ENCODE data around the gene CRACR2B. TPM values are rescaled to one million over a fixed set of nuclear protein-coding genes. Genes with fewer than 3 reads are reported as not detected.
A peak's percentile ranks its signal among the peaks of the same experiment; 100 is the strongest.

The CRACR2B gene
- total and polyA plus RNA-seq, 2 of the 13 experiments (the other 11 are each of a cell fraction or from before 2014, with no cell fraction given), result 14.9 to 21.0 TPM

DNA sequence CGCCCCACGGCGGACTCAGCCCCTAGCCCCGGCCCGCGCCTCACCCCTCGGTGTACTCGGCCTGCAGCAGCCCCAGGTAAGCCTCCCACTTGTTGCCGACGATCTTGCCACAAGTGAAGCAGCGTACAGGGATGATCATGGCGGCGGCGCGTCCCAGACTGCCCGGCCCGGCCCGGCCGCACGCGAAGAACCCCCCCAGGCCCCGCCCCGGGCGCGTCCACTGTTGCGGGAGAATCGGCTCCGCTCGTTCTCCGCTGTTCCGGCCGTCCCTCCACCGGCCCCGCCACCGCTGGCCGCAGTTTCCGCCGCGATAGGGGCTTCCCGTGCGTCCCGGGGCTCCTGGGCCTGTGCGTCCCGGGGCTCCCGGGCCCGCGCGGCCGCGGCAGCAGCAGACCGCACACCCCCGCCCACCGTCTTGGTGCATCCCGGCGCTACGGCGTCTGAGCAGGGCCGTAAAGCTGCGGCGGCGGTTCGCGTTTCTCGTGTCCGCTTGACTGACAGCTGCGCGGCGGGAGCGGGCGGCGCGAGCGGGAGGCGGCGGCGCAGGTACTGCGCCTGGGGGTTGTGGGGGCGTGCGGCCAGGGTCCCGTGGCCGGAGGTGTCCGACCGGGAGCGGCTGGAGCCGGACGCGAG is 14.8 kb downstream of the CRACR2B start, which contains the start of the genes POLR2L and TSPAN4 (continued):
- TF ChIP-seq, protein P1, sequence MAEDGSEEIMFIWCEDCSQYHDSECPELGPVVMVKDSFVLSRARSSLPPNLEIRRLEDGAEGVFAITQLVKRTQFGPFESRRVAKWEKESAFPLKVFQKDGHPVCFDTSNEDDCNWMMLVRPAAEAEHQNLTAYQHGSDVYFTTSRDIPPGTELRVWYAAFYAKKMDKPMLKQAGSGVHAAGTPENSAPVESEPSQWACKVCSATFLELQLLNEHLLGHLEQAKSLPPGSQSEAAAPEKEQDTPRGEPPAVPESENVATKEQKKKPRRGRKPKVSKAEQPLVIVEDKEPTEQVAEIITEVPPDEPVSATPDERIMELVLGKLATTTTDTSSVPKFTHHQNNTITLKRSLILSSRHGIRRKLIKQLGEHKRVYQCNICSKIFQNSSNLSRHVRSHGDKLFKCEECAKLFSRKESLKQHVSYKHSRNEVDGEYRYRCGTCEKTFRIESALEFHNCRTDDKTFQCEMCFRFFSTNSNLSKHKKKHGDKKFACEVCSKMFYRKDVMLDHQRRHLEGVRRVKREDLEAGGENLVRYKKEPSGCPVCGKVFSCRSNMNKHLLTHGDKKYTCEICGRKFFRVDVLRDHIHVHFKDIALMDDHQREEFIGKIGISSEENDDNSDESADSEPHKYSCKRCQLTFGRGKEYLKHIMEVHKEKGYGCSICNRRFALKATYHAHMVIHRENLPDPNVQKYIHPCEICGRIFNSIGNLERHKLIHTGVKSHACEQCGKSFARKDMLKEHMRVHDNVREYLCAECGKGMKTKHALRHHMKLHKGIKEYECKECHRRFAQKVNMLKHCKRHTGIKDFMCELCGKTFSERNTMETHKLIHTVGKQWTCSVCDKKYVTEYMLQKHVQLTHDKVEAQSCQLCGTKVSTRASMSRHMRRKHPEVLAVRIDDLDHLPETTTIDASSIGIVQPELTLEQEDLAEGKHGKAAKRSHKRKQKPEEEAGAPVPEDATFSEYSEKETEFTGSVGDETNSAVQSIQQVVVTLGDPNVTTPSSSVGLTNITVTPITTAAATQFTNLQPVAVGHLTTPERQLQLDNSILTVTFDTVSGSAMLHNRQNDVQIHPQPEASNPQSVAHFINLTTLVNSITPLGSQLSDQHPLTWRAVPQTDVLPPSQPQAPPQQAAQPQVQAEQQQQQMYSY (CRISPR knock-in tag; IDR thresholded peaks at IDR 0.05), result no peak
- no peak for TF ChIP-seq SMARCC2 (IDR thresholded peaks at IDR 0.05)
- TF ChIP-seq ZNF331 (CRISPR knock-in tag; IDR thresholded peaks at IDR 0.05), result no peak; the same call in 1 of the 2 replicates
- TF ChIP-seq ZNF746 (CRISPR knock-in tag; IDR thresholded peaks at IDR 0.05), result no peak
- TF ChIP-seq, protein P2, sequence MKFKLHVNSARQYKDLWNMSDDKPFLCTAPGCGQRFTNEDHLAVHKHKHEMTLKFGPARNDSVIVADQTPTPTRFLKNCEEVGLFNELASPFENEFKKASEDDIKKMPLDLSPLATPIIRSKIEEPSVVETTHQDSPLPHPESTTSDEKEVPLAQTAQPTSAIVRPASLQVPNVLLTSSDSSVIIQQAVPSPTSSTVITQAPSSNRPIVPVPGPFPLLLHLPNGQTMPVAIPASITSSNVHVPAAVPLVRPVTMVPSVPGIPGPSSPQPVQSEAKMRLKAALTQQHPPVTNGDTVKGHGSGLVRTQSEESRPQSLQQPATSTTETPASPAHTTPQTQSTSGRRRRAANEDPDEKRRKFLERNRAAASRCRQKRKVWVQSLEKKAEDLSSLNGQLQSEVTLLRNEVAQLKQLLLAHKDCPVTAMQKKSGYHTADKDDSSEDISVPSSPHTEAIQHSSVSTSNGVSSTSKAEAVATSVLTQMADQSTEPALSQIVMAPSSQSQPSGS (CRISPR knock-in tag; IDR thresholded peaks at IDR 0.05), result peak; percentile 37; the same call in 1 of the 2 replicates
- no peak for TF ChIP-seq CHCHD3 (CRISPR knock-in tag; IDR thresholded peaks at IDR 0.05)
- no peak for TF ChIP-seq ZBTB20 (CRISPR knock-in tag; IDR thresholded peaks at IDR 0.05; ENCODE audit: borderline replicate concordance, low read depth)
- peak; percentile 67; the same call in 1 of the 2 replicates for TF ChIP-seq REL (CRISPR knock-in tag; conservative IDR thresholded peaks at IDR 0.05)
- no peak for TF ChIP-seq SIX1 (CRISPR knock-in tag; IDR thresholded peaks at IDR 0.05; ENCODE audit: borderline replicate concordance)
- TF ChIP-seq ZNF547 (CRISPR knock-in tag; IDR thresholded peaks at IDR 0.05), result peak; percentile 84
- peak; percentile 85 for TF ChIP-seq SIN3A (IDR thresholded peaks at IDR 0.05; ENCODE audit: borderline replicate concordance, low read depth, low read length)
- no peak for TF ChIP-seq ZMYM2 (CRISPR knock-in tag; IDR thresholded peaks at IDR 0.05)
- no peak for TF ChIP-seq ZNF549 (CRISPR knock-in tag; IDR thresholded peaks at IDR 0.05)
- no peak for TF ChIP-seq ZKSCAN1 (IDR thresholded peaks at IDR 0.05; ENCODE audit: low read length)
- no peak for TF ChIP-seq GTF3A (CRISPR knock-in tag; conservative IDR thresholded peaks at IDR 0.05)
- 0 out of 2 replicates have a peak, but pooled peaks have one; percentile 21 for TF ChIP-seq NFKBIZ (CRISPR knock-in tag; IDR thresholded peaks at IDR 0.05)
- TF ChIP-seq ZNF350 (CRISPR knock-in tag; IDR thresholded peaks at IDR 0.05; ENCODE audit: borderline replicate concordance, low read depth), result no peak
- TF ChIP-seq HNF4A (CRISPR knock-in tag; IDR thresholded peaks at IDR 0.05), result no peak
- TF ChIP-seq KLF11 (CRISPR knock-in tag; IDR thresholded peaks at IDR 0.05), result no peak
- TF ChIP-seq, protein P3, sequence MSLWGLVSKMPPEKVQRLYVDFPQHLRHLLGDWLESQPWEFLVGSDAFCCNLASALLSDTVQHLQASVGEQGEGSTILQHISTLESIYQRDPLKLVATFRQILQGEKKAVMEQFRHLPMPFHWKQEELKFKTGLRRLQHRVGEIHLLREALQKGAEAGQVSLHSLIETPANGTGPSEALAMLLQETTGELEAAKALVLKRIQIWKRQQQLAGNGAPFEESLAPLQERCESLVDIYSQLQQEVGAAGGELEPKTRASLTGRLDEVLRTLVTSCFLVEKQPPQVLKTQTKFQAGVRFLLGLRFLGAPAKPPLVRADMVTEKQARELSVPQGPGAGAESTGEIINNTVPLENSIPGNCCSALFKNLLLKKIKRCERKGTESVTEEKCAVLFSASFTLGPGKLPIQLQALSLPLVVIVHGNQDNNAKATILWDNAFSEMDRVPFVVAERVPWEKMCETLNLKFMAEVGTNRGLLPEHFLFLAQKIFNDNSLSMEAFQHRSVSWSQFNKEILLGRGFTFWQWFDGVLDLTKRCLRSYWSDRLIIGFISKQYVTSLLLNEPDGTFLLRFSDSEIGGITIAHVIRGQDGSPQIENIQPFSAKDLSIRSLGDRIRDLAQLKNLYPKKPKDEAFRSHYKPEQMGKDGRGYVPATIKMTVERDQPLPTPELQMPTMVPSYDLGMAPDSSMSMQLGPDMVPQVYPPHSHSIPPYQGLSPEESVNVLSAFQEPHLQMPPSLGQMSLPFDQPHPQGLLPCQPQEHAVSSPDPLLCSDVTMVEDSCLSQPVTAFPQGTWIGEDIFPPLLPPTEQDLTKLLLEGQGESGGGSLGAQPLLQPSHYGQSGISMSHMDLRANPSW (CRISPR knock-in tag; IDR thresholded peaks at IDR 0.05; ENCODE audit: borderline replicate concordance), result no peak
- no peak for TF ChIP-seq ARNT (IDR thresholded peaks at IDR 0.05)
- no peak for TF ChIP-seq NFYC (CRISPR knock-in tag; IDR thresholded peaks at IDR 0.05)
- TF ChIP-seq YEATS4 (CRISPR knock-in tag; IDR thresholded peaks at IDR 0.05; ENCODE audit: borderline replicate concordance), result 0 out of 2 replicates have a peak, but pooled peaks have one; percentile 29
- TF ChIP-seq KDM5B (CRISPR knock-in tag; IDR thresholded peaks at IDR 0.05; ENCODE audit: borderline replicate concordance), result peak; percentile 65; the same call in 1 of the 2 replicates
- TF ChIP-seq HDAC6 (IDR thresholded peaks at IDR 0.05; ENCODE audit: low read depth, low read length), result no peak

Data from HepG2 (cell line).